Frontal cortex (tissue), 4 donors: ENCODE results near the gene ZNF407. TPM values are rescaled to one million over a fixed set of nuclear protein-coding genes. Genes with fewer than 3 reads are reported as not detected.

ENCODE experiments used
- DNase-seq, 2 donors: peaks; one replicate each; pipeline ENCODE4 v3.0.0; 2012; ENCODE audit warnings: low spot score in 2 of 2
- FAIRE-seq: peaks from 2 replicates; lab custom pipeline; 2012; peaks lifted over from hg19 to GRCh38; lab: Jason Lieb, UNC
- total RNA-seq: library from RNA; depleted of rRNA; stranded (reverse); fragments of >200 nt; gene quantifications from one replicate; pipeline ENCODE4 v1.2.3, GENCODE V29; 2014
- donor health status: control.
- donor health status: control.
- donor health status: control.

Gene ZNF407
- total RNA-seq, 1 donor from 2014 or later = 22.0 TPM

DNA sequence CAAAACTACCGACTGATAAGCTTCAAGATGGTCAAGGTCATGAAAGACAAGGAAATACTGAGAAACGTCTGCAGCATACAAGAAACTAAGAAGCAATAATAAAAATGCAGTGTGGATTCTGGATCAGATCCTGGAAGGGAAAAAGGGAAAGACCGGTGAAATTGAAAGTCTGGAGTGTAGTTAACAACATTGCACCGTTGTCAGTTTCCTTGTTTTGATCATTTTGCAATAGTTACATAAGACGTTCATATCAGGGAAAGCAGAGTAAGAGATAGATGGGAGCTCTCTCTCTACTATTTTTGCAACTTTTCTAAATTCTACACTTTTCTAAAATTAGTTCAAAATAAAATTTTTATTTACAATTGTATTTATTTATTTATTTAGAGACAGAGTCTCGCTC lies 15.0 kb upstream of the ZNF407 start:
- DNase-seq (no peak), FAIRE-seq (no peak)

DNA sequence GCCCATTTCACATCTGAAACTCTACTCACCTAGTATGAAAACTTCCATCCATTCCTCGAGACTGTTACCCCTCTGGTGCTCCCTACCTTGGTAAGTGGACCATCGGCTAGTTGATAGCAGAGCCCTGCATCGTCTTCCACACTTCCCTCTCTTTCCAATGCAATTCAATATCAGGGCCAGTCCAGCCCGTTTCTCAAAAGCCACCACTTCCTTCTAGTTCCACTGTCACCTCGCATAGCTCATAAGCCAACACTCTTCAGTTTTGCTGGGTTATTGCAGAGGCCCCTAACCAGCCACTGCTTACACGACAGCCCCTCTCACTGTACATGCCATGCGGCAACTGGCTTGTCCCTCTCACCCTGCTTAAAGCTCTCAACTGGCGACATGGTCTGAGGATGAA lies 10.2 kb upstream of the ZNF407 start:
- no peak for DNase-seq
- no peak for FAIRE-seq

DNA sequence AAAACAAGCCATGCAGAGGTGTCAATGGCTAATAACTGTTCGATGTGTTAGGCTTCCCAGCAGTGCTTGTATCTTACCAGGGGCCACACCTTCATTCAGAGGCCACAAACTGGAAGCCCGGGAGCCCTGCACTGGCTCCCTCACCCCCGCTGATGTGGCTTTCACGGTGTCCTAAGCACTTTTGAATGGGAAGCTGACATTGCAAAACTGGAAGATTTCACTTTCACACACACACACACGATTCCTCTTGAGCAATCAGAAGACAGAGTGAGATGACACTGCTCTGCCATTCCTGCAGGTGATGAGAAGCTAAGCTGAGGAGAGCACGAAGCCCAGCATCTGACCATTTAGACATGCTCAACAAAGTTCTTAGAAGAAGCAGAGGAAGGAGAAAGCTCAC lies 8.6 kb upstream of the ZNF407 start:
- DNase-seq (no peak), FAIRE-seq (no peak)

DNA sequence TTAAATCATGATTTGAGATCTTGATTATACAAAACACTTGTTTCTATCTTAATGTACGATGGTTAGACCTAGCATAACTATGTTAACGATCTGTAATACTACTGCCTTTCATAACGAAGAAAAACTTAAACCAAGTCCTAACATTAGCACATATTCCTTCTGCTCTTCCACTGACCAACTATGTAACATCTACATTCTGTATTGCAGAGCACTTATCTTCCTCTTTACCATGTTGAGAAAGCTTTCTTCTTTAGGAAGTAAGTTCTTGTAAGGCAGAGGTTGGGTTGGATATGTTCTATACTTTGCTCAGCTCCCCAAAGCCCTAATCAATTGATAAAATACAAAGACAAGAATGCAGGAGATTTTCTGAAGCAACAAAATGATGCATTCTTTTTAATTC lies 7.9 kb upstream of the ZNF407 start:
- DNase-seq = no peak
- FAIRE-seq = no peak

DNA sequence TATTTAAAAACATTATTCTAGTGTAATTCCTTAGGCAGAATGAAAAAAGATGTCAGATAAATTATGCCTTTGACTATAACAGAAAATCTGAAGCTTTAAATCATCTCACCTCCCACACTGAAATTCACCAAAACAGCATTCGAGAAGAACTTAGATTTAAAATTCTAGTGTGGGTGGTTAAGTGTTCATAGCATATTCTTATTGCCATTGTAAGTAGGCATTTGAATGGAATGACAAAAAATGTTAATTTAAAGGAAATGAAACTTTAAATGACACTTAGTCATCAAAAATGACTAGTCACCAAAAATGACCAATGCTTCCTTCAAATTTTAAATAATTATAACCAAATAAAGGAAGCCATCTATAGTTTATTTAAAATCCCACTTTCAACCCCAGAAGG lies 7.0 kb upstream of the ZNF407 start:
- no peak for DNase-seq
- no peak for FAIRE-seq

DNA sequence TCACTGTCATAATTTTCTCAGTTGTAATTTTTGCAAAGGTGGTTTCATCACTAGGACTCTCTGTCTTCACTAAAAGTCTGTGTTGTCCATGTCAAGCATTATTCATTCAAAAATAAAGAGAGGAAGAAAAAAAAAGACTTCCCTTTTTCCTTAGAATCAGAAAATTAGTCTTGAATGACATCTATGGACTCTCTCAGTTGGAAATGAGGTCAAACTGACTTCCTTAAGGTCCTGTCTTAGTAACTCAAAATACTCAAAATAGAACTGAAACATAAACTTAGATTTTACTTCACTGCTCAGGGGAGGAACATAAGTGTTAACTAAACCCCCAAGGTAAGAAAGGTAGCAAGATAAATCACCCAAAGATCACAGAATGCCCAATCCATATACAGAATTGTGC lies 2.2 kb upstream of the ZNF407 start:
- DNase-seq (no peak), FAIRE-seq (no peak)

DNA sequence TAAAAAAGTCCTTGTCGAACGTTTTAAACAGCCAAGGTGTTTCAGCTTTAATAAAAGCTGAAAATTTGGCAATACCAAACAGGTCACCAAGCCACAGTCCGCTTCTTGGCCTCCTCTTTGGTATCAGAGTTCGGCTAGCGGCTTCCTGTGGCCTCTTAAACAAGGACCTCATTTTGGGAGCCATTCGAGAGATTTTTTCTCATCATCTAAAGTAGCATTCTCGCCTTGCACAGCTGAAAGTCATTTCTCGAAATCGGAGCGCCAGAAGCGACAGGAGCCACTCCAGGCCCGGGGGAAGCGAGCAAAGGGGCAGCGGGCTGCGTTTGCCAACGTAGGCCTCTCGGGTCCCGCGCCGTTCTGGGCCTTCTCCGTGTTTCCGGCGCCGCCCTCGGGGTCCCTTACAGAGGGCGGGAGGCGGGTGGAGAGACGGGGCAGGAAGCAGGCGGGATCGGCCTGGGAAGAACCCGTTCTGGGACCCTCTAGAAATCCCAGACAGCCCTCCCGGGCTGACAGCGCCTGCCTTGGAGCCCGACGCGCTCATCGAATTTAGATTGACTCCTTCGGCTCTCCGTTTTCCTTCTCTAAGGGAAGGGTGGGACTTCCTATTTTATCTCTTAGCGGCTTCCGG lies 522 bp upstream of the ZNF407 start:
- no peak for FAIRE-seq
- peak; percentile 69 to 70 for DNase-seq

DNA sequence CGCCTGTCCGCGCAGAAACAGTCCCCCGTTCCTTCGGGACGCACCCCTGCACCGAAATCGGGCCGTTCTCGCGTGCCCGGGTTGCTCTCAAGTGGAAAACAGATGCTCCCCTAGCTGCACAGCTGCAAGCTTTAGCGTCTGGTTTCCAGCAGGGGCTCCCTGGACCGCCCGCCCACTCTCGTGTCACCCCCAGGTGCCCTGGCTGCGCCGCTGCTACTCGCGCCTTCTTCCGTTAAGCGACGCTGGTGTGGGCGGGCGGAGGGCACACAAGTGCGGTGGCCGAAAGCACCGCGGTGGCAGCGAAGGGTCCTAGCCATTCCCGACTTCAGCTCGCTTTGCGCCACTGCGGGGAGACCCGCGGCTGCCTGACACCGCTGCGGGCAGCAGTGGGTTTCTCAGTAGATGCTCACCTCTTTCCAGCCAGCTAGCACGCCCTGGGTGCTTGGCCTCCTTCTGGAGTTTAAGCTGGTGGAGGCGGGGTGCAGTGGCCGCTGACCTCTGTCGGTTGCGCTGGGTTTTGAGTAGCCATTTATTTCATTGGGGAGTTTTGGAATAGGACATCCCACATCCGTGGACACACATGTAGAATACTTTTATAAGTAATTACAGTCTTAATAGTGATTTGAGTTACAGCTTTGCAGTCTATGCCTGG lies 806 bp downstream of the ZNF407 start:
- DNase-seq = peak in 1 of 2 donors; percentile 44
- no peak for FAIRE-seq

DNA sequence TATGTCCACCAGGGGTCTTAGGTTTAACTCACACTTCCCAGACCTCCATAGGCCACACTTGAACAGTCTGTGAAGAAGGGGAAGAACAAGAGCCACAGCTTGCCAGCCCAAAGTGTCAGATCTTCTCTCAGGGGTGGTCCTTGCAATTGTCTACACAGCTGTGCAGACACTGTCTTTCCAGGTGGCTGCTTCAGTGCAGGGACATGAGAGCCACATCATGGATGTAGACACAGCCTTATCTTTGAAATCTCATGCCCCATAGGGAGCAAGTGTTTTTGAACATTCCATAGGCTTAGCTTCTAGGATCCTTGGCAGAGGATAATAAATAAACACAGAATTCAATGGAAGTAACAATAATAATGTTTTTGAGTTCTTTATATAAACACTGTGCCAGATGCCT lies 6.7 kb downstream of the ZNF407 start:
- FAIRE-seq (no peak), DNase-seq (no peak)

DNA sequence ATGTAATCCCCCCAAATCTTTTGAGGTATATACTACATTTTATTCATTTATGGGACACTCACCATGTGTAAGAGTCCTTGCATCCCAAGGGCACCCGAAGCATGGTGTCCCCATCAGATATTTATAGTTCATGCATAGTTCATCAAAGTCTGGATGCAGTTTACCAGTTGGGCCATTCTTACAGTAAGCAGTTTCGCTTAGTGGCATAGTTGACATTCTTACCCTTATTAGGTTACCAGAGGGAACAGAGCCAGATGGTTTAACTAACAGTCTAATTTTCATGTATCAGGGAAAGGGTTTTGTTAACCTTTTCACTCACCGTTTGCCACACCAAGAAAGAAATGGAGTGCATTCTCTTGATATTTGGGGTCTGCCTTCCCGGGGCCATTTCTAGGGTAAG lies 7.1 kb downstream of the ZNF407 start:
- no peak for DNase-seq
- FAIRE-seq = no peak

DNA sequence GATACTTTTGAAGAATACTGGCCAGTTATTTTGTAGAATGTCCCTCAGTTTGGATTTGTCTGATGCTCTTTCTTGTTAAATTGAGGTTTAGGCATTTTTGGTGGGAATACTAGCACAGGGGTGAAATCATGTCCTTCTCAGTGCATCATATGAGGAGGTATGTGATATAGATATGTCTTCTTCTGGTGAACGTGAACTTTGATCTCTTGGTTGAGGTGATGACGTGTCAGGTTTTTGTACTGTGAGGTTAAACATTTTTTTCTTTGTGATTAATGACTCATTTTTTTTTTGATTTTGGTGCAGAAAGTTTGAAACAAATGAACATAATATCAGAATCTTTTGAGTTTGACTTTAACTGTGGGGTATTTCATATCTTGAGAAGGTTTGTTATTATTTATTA lies 11.0 kb downstream of the ZNF407 start:
- DNase-seq (no peak), FAIRE-seq (no peak)

DNA sequence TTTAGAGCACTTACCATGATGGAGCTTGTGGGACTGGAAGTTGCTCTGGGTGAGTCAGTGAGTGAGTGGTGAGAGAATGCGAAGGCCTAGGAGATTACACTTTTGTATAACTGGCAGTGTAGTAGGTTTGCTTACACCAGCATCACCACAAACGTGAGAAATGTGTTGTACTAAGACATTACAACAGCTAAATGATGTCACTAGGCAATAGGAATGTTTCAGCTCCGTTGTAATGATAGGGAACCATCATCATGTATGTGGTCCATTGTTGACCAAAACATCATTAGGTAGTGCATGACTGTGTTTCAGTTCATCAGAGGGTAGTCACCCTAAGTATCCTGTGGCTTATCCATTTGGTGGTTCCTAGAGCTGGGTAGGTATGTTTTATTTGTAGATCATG lies 11.9 kb downstream of the ZNF407 start:
- FAIRE-seq (no peak), DNase-seq (no peak)

DNA sequence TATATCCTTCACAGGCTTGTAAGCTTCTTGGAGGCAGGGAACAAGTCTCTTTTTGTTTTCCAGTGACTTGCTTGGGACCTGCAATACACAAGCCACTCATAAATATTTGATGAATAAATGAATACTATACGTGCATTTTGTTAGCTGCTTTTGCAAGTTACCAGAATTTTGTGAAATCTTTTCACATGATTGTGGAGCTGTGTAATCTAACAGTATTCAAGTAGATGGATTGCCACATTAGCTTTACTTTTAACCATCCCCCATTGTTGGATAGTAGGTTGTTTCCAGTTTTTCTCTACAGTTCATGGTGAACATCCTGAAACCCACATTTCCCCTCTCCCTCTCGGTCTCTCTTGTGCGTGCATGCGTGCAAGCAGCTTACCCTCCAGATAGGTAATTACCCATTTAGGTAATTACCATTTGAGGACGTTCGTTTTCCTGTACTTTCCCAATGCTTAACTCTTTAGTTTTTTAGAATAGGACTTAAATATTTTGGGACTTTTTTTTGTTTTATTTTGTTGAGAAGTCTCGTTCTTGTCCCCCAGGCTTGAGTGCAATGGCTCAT lies 12.5 kb downstream of the ZNF407 start:
- no peak for DNase-seq
- no peak for FAIRE-seq

DNA sequence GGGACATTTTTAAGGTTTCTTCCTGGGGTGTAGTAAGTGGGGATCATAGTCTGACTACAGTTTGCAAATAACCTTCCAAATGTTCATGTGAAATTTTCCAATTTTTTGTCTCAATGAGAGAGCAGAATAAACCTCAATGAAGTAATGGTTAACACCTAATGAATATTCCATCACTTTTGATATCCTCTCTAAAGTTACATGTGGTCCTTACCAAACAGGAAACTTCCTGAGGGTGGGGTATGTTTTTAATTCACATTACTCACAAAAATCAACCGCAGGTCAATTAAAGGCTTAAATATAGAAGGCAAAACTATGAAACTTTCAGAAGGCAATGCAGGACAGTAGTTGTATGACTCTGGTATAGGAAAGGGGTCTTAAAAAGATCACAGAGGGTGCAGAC lies 13.2 kb downstream of the ZNF407 start:
- DNase-seq (no peak), FAIRE-seq (no peak)

DNA sequence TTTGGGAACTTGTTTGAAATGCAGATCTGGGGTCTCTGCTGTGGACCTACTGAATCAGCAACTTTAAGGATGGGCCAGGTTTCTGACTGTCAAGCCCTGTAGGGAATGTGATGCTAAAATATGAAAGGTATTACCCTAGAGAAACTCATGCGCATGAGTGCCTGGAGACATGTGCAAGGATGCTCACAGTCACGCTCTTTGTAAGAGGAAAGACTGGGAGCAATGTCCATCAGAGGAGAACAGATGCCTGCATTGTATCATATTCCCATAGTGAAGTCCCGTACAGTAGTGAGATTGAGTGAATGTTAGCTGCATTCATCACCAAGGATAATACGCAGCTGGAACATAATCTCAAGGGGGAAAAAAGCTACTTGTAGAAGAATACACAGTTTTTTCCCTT lies 14.1 kb downstream of the ZNF407 start:
- DNase-seq = no peak
- no peak for FAIRE-seq

DNA sequence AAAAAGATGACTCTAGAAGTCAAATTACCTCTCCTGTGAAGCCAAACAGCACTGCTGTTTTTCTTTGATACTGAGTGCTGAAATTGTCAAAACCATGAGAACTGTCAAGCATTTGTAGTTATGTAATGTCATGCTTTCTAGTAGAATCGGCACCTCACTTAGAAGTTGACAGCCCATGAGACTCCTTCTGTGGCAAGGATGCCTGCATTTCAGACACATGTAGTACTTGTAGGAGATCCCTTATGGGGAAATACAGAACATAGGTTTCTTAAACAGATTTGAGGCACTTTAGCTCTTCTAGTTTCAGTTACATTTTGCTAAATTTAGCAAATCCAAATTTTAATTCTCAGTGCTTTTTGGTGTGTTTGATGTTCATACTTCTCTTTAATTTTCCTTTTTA lies 15.7 kb downstream of the ZNF407 start:
- DNase-seq = no peak
- FAIRE-seq = no peak

DNA sequence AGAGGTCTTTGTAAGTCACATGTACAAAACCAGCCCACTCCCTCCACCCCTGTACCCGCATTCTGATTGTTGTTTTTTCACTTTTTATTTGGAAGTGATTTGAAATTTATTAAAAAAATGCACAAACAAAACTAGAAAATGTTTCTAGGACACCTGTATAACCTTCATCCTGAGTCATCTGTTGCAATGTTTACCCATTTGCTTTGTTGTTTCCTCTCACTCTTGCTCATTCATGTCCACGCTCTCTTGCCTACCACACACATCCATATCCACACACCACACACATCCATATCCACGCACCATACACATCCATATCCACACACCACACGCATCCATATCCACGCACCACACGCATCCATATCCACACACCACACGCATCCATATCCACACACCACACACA lies 18.8 kb downstream of the ZNF407 start:
- no peak for FAIRE-seq

DNA sequence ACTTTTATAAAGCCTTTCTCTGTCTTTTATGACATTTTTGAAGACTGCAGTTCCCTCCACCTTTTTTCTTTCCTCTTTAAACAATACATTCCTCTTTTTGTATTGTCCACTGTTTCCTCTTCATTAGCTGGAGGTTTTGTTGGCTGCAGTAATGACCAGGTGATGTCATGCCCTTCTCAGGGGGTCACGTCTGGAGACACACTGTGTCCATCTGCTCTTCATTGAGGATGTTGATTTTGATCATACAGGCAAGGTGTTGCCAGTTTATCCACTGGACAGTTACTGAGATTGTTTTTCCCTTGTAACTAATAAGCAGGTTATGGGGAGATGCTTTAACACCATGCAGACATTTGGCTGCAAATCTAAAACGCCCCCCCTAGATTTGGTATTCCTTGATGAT lies 19.8 kb downstream of the ZNF407 start:
- FAIRE-seq (no peak), DNase-seq (no peak)

More for the DNA sequence above, 18.8 kb downstream of the ZNF407 start:
- DNase-seq = no peak

DNA sequence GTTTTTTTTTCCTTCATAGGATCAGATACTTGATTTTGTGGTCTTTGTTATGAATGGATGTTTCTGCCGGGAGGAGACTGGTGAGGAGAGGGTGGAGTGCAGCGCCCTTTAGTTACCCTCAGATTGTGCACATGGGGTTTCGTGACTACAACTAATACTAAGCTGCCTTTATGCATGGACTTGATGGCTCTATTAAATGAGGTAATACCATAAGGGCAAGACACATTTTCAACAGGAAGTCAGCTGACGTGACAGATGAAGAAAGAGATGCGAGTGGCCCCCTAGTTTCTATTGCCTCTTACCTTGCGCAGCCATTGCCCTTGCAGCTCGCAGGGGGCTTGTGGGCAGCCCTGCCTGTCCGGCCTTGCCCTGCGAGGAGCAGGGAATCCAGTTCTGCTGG lies 24.4 kb downstream of the ZNF407 start:
- DNase-seq = no peak
- FAIRE-seq = no peak

DNA sequence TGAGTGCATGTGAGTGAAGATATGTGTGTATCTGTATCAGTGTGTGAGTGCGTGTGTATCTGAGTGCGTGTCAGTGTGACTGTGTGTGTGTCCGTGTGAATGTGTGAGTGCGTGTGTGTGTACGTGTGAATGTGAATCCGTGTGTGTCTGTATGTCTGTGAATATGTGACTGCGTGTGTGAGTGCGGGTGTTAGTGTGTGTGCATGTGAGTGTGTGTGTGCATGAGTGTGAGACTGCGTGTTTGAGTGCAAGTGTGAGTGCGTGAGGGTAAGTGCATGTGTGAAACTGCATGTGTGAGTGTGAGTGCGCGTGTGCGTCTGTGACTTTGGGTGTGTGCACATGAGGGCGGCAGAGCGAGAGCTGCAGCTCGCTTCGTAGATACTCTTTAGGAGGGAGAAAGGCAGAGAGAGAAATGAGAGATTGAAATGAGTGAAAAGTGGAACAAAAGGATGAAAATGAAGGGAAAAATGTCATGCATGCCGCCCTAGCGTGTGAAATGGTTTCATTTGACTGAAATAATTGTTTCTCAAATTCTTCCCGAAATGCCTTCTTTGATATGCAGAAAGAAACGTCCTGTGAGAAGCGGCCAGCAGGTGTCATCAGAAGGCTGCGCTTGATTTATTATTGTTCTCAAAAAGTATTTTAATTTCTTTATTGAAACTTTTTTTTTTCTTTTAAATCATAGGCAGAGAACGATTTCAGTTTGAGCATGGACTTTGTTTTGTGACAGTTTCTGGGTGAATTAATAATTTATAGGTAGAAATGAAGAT lies 25.6 kb downstream of the ZNF407 start:
- DNase-seq (peak in 1 of 2 donors; percentile 29), FAIRE-seq (peak; percentile 26)

DNA sequence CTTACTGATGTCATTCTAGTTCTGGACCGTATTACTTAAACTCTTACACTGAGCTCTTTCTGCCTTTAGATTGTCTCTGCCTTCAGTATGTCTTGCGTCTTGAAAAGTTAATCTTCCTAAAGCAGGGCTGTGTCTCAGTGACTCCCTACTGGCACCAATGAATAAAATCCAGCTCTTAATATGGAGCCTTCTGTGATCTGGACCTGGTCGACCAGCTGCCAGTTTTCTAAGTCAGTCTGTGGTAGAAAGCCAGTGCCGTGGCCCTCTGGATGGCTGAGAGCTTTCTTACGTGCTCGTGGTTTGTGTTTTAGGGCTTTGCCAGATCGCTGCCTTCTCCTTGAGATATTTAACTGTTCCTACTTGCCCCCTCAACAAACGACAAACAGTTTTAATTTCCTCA lies 26.8 kb downstream of the ZNF407 start:
- DNase-seq (no peak), FAIRE-seq (no peak)
